Coronary artery (tissue), 2 donors: Measurements from ENCODE around the gene NCK2.
A peak's percentile ranks its signal among the peaks of the same experiment; 100 is the strongest.

ENCODE experiments used
- DNase-seq: peaks from one replicate; pipeline ENCODE4 v3.0.0-alpha.2; 2017; ENCODE audit warnings: low spot score
- H3K27ac ChIP-seq, 2 donors: fragments of 200-600 bp; sonication (generic); one replicate each; pipeline ENCODE4 v1.5.1; 2016 to 2019
- H3K4me3 ChIP-seq: fragments of 200-600 bp; sonication (generic); 2 replicates; pipeline ENCODE4 v1.5.1; 2016; ENCODE audit warnings: mild to moderate bottlenecking, moderate library complexity
- TF ChIP-seq, protein P1 (sequence below): fragments of 200-600 bp; sonication (generic); IDR thresholded peaks from one replicate; pipeline ENCODE4 v1.5.1; 2019; ENCODE audit warnings: antibody characterized with exemption

Gene NCK2

DNA sequence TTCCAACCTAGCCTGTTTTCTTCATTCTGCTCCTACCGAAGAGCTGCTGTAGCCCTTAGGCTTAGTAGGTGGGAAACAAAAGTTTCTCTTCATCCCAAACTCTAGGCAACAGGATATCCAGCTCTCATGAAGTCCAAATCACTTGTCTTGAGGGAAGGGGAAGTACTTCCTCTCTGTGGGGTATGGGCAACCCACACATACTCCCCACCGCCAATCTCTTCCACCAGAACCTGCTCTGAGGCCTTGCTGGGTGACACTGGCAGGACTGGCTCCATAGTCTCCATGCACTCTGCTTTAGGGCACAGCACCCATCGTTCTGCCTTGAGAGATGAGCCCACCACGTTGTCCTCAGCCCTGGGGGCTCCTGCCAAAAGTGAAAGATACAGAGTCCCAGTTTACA is 173.0 kb downstream of the NCK2 start:
- H3K4me3 ChIP-seq: no peak overlapping the region
- no peak overlapping the region for H3K27ac ChIP-seq
- TF ChIP-seq, protein P1, sequence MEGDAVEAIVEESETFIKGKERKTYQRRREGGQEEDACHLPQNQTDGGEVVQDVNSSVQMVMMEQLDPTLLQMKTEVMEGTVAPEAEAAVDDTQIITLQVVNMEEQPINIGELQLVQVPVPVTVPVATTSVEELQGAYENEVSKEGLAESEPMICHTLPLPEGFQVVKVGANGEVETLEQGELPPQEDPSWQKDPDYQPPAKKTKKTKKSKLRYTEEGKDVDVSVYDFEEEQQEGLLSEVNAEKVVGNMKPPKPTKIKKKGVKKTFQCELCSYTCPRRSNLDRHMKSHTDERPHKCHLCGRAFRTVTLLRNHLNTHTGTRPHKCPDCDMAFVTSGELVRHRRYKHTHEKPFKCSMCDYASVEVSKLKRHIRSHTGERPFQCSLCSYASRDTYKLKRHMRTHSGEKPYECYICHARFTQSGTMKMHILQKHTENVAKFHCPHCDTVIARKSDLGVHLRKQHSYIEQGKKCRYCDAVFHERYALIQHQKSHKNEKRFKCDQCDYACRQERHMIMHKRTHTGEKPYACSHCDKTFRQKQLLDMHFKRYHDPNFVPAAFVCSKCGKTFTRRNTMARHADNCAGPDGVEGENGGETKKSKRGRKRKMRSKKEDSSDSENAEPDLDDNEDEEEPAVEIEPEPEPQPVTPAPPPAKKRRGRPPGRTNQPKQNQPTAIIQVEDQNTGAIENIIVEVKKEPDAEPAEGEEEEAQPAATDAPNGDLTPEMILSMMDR: no peak
- DNase-seq: peak; percentile 38

DNA sequence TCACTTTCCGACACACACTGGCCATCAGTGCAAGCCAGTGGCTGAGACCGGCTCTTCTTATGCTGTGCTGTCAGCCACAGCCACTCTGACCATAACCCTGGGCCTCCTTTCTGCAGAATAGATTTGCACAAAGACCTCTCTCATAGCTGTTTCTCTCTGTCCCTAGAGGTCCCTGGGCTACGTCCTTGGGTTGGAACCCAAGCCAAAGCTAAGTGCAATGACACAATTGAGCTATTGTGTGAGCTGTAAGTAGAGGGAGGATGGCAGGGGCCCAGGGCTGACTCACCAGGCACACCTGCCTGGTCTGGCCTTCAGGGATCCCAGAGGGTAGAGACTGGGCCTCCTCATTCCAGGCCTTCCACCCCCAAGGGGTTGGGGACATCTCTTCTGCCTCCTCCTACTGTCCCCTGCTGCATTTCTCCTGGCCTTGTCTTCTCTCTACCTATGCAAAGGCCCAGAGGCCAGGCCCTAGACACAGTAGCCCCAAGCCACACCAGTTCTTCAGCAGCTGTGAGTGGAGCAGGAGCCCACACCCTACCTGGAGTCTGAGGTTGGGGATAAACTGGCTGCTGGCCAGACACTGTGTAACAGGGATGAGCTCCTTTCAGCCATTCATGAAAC is 174.6 kb downstream of the NCK2 start:
- Histone ChIP-seq H3K4me3 (no peak overlapping the region), H3K27ac (no peak overlapping the region)
- peak; percentile 60 for DNase-seq
- TF ChIP-seq, protein P1: no peak

DNA sequence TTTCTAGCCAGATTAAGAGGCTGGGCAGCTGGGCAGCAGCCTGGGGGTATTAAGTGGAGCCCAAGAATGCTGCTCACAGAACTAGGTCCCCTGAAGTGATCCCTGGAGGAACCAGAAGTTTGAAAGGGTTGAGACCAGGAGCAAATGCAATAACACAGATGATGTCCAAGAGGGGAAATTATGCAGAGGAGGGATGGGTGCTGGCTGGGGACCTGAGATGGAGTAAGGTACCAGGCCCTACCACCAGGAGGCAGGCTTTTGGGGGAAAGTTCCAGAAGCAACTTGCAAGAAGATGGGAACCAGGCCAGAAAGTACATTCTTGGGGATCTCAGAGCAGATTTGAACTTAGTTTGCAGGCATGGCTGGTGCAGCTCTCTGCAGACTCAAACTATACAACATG is 175.1 kb downstream of the NCK2 start:
- Histone ChIP-seq H3K4me3 (no peak overlapping the region), H3K27ac (no peak overlapping the region)
- TF ChIP-seq, protein P1: no peak
- peak; percentile 55 for DNase-seq

DNA sequence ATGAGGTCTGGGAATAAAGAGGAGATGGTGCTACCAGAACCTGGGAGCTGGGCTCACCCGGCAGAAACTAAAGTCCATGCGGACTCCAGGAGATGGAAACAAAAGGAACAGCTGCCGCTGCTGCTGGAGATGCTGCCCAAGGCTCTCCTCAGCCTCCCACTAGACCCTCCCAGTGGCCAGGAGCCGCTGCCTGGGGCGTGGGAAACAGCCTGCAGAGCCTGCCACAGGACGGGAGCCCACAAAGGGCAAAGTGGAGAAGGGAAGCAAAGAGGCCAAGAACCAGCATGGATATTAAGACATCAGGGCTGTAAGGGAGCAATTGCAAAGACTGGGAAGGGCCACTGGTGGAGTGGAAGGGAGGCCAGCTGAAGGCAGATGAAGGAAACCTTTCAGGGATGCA is 179.6 kb downstream of the NCK2 start:
- TF ChIP-seq, protein P1: no peak
- H3K4me3 ChIP-seq: no peak overlapping the region
- peak; percentile 45 for DNase-seq
- H3K27ac ChIP-seq: no peak overlapping the region

DNA sequence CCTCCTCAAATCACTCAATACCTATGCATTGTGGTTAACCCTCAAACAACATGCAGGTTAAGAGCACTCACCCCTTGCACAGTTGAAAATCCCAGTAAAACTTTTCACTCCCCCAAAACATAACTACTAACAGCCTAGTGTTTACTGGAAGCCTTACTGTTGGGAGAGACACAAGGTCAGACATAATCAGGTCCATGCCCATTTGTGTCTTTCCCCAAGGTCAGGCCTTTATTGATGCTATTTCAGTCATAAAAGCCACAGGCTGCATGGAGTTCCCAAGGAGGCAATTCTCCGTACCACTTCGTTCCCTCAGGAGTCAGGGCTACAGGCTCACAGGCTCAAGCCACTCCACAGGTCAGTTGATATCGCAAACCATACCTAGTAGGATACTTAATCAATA is 180.2 kb downstream of the NCK2 start:
- DNase-seq: no peak
- TF ChIP-seq, protein P1: no peak

DNA sequence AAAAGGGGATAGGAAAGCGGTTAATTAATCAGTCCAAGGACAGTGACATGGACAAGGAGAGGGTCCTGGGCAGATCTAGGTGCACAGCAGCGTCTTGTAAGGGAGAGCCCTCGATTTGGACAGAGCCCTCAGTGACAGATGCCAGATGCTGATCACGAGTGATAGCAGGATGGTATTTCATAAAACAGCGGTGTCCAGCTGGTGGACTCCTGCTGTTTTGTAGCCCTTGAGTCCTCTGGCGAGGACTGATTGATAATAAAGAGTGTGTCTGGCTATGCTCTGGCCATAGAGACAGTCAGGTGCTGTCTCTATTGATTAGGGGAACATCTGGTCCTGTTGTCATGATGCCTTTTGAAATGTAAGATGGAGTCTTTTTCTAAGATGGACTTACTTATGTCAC is 180.7 kb downstream of the NCK2 start:
- no peak overlapping the region for H3K4me3 ChIP-seq
- H3K27ac ChIP-seq: no peak overlapping the region
- TF ChIP-seq, protein P1: no peak
- DNase-seq: no peak

More for the DNA sequence above, 180.2 kb downstream of the NCK2 start:
- Histone ChIP-seq H3K4me3 (no peak overlapping the region), H3K27ac (no peak overlapping the region)

DNA sequence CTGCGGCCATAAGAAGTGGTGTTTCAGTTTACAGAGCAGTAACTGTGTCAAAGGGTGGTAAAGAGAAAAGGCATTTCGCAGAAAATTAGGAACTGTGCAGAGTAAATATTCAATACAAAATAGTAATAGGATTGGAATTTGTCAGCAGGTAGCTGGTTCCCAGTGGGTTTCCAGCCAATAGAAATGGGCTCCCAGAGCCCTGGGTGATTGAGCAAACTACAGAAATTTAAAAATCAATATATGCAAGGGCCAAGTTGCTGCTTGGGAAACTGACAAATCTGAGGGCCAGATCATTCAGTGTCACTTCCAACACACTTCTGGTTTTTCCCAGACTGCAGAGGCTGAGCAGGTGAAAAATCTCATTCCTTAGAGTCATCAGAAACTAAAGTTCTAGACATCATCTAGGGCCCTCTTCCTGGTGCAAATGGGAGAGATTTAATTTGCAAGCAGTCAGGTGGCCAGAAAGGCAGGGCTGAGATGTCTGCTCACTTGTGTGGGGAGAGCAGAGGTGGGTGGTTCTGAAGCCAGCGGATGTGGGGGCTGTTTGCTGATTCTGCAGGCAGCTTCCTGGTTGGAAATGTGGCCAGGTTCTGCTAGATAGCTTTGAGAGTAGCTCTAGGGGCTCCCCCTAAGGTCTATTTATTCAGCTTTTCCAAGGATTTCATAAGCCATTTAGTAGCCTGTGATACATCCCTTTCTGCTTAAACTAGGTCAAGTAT is 182.4 kb downstream of the NCK2 start:
- TF ChIP-seq, protein P1: no peak
- no peak for DNase-seq
- Histone ChIP-seq H3K27ac (no peak overlapping the region), H3K4me3 (no peak overlapping the region)
